OCI-LY1 (cell line): ENCODE results near the gene LRP1-AS.

Experiments used
- H2AFZ ChIP-seq: fragments of 200-600 bp; sonication (generic), shearing (Covaris generic); 2 replicates; pipeline ENCODE4 v1.6.0; 2014; ENCODE audit warnings: antibody characterized with exemption, mild to moderate bottlenecking, low read length
- H3F3A ChIP-seq: fragments of 200-600 bp; sonication (generic), shearing (Covaris generic); 2 replicates; pipeline ENCODE4 v1.6.0; 2014; ENCODE audit warnings: mild to moderate bottlenecking, antibody characterized with exemption, low read length, moderate library complexity; ENCODE audit not compliant: insufficient read depth
- H3K27ac ChIP-seq: fragments of 200-600 bp; sonication (generic); 2 replicates; pipeline ENCODE4 v1.5.1; 2014; ENCODE audit warnings: low read length, mixed run types, mild to moderate bottlenecking, low read depth; ENCODE audit not compliant: poor library complexity, severe bottlenecking
- H3K27me3 ChIP-seq: fragments of 200-600 bp; sonication (generic); 2 replicates; pipeline ENCODE4 v1.6.0; 2014; ENCODE audit warnings: antibody characterized with exemption, mild to moderate bottlenecking, low read length, moderate library complexity; ENCODE audit not compliant: insufficient read depth
- H3K36me3 ChIP-seq: fragments of 200-600 bp; sonication (generic); 2 replicates; pipeline ENCODE4 v1.6.1; 2014; ENCODE audit warnings: mild to moderate bottlenecking, antibody characterized with exemption, low read length, moderate library complexity, mixed read lengths; ENCODE audit not compliant: insufficient read depth
- H3K4me1 ChIP-seq: fragments of 200-600 bp; sonication (generic); 2 replicates; pipeline ENCODE4 v1.5.1; 2014; ENCODE audit warnings: mild to moderate bottlenecking, low read length, moderate library complexity; ENCODE audit not compliant: insufficient read depth, severe bottlenecking
- H3K4me2 ChIP-seq: fragments of 200-600 bp; sonication (generic), shearing (Covaris generic); 2 replicates; pipeline ENCODE4 v1.6.1; 2014; ENCODE audit warnings: low read length
- H3K4me3 ChIP-seq: fragments of 200-600 bp; sonication (generic); 2 replicates; pipeline ENCODE4 v1.5.1; 2014; ENCODE audit warnings: low read length, low read depth, mild to moderate bottlenecking, mixed read lengths; ENCODE audit not compliant: poor library complexity, severe bottlenecking
- H3K79me2 ChIP-seq: fragments of 200-600 bp; shearing (Covaris generic); 2 replicates; pipeline ENCODE4 v1.6.1; 2016; ENCODE audit warnings: mixed run types, low read length, mixed read lengths; ENCODE audit not compliant: insufficient read depth
- H3K9ac ChIP-seq: fragments of 200-600 bp; sonication (generic), shearing (Covaris generic); 2 replicates; pipeline ENCODE4 v1.6.1; 2014; ENCODE audit warnings: mild to moderate bottlenecking, low read length, mixed read lengths
- H3K9me2 ChIP-seq: fragments of 200-600 bp; sonication (generic), shearing (Covaris generic); 2 replicates; pipeline ENCODE4 v1.6.1; 2014; ENCODE audit warnings: low read depth, mild to moderate bottlenecking, low read length, mixed read lengths
- H3K9me3 ChIP-seq: fragments of 200-600 bp; shearing (Covaris generic); 2 replicates; pipeline ENCODE4 v1.6.1; 2014; ENCODE audit warnings: low read length, mixed read lengths
- H4K20me1 ChIP-seq: fragments of 200-600 bp; sonication (generic), shearing (Covaris generic); 2 replicates; pipeline ENCODE4 v1.6.0; 2016; ENCODE audit warnings: mild to moderate bottlenecking, low read length; ENCODE audit not compliant: insufficient read depth
- EZH2 ChIP-seq: fragments of 200-600 bp; sonication (generic), shearing (Covaris generic); IDR thresholded peaks from 2 replicates; pipeline ENCODE4 v1.8.0; 2017; ENCODE audit warnings: borderline replicate concordance, mixed run types, mild to moderate bottlenecking, antibody characterized with exemption, low read length, moderate library complexity, mixed read lengths
- TF ChIP-seq, protein P1 (sequence below): fragments of 200-600 bp; sonication (generic), shearing (Covaris generic); IDR thresholded peaks from 2 replicates; pipeline ENCODE4 v1.5.1; 2017; ENCODE audit warnings: mild to moderate bottlenecking, antibody characterized with exemption, low read length, moderate library complexity, mixed read lengths

The LRP1-AS gene

GRCh38 chr12:57183939-57184725 is 36.7 kb upstream of the LRP1-AS start:
- Histone ChIP-seq H3K79me2 (no peaks in the 10 kb centered on the region), H3K9ac (no peak overlapping the region), H3K27me3 (peaks cover 6% of the 10 kb centered on the region; the same call in 1 of the 2 replicates), H4K20me1 (no peaks in the 10 kb centered on the region), H3K36me3 (no peaks in the 10 kb centered on the region), H3F3A (no peaks in the 10 kb centered on the region), H3K9me3 (no peaks in the 10 kb centered on the region), H2AFZ (no peak overlapping the region), H3K4me2 (no peak overlapping the region), H3K9me2 (no peaks in the 10 kb centered on the region), H3K4me3 (no peak overlapping the region), H3K4me1 (no peaks in the 10 kb centered on the region), H3K27ac (no peak overlapping the region)
- TF ChIP-seq EZH2: no peak
- TF ChIP-seq, protein P1, sequence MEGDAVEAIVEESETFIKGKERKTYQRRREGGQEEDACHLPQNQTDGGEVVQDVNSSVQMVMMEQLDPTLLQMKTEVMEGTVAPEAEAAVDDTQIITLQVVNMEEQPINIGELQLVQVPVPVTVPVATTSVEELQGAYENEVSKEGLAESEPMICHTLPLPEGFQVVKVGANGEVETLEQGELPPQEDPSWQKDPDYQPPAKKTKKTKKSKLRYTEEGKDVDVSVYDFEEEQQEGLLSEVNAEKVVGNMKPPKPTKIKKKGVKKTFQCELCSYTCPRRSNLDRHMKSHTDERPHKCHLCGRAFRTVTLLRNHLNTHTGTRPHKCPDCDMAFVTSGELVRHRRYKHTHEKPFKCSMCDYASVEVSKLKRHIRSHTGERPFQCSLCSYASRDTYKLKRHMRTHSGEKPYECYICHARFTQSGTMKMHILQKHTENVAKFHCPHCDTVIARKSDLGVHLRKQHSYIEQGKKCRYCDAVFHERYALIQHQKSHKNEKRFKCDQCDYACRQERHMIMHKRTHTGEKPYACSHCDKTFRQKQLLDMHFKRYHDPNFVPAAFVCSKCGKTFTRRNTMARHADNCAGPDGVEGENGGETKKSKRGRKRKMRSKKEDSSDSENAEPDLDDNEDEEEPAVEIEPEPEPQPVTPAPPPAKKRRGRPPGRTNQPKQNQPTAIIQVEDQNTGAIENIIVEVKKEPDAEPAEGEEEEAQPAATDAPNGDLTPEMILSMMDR: no peak

GRCh38 chr12:57182918-57183575 is 35.6 kb upstream of the LRP1-AS start:
- Histone ChIP-seq H3F3A (no peaks in the 10 kb centered on the region), H3K4me1 (peaks cover 5% of the 10 kb centered on the region), H3K79me2 (no peaks in the 10 kb centered on the region), H3K36me3 (no peaks in the 10 kb centered on the region), H4K20me1 (no peaks in the 10 kb centered on the region), H3K4me2 (no peak overlapping the region), H3K9ac (no peak overlapping the region), H3K9me2 (no peaks in the 10 kb centered on the region), H3K4me3 (no peak overlapping the region), H3K9me3 (no peaks in the 10 kb centered on the region), H2AFZ (no peak overlapping the region), H3K27me3 (peaks cover 6% of the 10 kb centered on the region), H3K27ac (no peak overlapping the region)
- no peak for TF ChIP-seq EZH2
- TF ChIP-seq, protein P1: peak; percentile 98

DNA sequence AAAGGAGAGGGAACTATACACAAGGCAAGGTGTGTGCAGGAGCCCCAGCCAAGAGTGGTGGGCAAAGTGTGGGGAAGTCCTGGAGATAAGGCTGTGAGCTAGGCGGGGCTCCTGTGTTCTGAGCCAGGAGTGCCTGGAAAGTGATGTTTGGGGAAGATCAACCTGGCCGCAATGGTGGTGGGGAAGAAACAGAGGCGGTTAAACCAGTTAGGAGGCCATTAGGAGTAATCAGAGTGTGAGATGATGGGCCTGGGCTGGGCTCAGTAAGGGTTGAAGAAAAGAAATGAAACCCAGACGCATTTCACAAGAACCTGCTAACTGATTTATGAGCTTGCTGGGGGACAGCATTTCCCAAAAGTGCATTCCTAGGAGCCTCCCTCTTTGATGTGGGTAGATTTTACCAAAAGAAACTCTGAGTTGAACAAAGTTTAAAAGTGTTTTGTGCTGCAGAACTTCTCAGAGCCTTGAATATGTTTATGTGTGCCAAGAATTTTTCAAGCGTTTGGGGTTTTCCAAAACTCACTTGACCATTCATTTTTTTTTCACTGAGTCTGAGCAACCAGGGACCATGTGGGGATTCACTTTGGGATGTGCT is 34.2 kb upstream of the LRP1-AS start:
- Histone ChIP-seq H3F3A (no peaks in the 10 kb centered on the region), H2AFZ (no peak overlapping the region), H3K79me2 (no peaks in the 10 kb centered on the region), H3K4me3 (no peak overlapping the region), H3K4me1 (peaks cover 13% of the 10 kb centered on the region), H3K27me3 (peaks cover 6% of the 10 kb centered on the region), H3K9me2 (no peaks in the 10 kb centered on the region), H3K9ac (no peak overlapping the region), H3K4me2 (no peak overlapping the region), H4K20me1 (no peaks in the 10 kb centered on the region), H3K27ac (no peak overlapping the region), H3K36me3 (no peaks in the 10 kb centered on the region), H3K9me3 (no peaks in the 10 kb centered on the region)
- TF ChIP-seq, protein P1: no peak
- TF ChIP-seq EZH2: no peak
